Measurements from ENCODE around the gene HTR6.
"Not testable (repeated sequence)": the region's sequence is repeated elsewhere in the genome, so short reads cannot be mapped to it uniquely, and the experiment has no call there.

Gene HTR6

GRCh38 chr1:19636065-19636464, 28.6 kb upstream of the HTR6 start:
- in situ Hi-C loops (cut with HindIII; ENCODE audit: low sequenced_read_pairs) = loop anchor here (10.0 kb wide), 1 partner anchor 151 kb away; the partner anchor contains the start of gene CAPZB
- no peak for TF ChIP-seq CTCF (IDR thresholded peaks at IDR 0.05; ENCODE audit: low read depth, low read length, missing control alignments)
- DNase-seq (ENCODE audit: low read depth) = no peak
- no peak overlapping the region for H3K4me3 ChIP-seq (ENCODE audit: low read depth, low read length)

GRCh38 chr1:19636749-19637148, 27.9 kb upstream of the HTR6 start:
- in situ Hi-C loops (cut with HindIII; ENCODE audit: low sequenced_read_pairs) = loop anchor here (10.0 kb wide), 1 partner anchor 152 kb away; the partner anchor contains the start of gene CAPZB
- not testable (repeated sequence) for DNase-seq (ENCODE audit: low read depth); H3K4me3 ChIP-seq (ENCODE audit: low read depth, low read length)

DNA sequence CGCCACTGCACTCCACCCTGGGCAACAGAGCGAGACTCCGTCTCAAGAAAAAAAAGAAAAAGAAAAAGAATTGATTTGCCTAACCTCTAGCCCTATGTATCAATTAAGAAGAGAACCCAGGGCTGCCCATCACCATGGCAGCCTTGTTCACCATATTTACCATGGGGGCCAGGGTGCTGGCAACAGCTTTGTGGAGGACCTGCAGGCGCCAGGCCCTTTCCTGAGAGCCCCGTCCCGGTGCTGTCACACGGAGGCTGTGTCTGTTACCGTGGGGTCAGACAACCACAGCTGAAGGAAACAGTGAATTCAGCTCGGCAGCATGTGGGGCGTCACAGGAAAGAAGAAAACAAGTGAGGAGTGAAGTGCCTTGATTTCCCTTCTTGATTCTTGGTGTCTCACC, 27.1 kb upstream of the HTR6 start:
- in situ Hi-C loops (cut with HindIII; ENCODE audit: low sequenced_read_pairs) = loop anchor here (10.0 kb wide), 1 partner anchor 153 kb away; the partner anchor contains the start of gene CAPZB
- H3K4me3 ChIP-seq (ENCODE audit: low read depth, low read length) = no peak overlapping the region
- no peak for DNase-seq (ENCODE audit: low read depth)
- TF ChIP-seq CTCF (IDR thresholded peaks at IDR 0.05; ENCODE audit: low read depth, low read length, missing control alignments) = no peak

DNA sequence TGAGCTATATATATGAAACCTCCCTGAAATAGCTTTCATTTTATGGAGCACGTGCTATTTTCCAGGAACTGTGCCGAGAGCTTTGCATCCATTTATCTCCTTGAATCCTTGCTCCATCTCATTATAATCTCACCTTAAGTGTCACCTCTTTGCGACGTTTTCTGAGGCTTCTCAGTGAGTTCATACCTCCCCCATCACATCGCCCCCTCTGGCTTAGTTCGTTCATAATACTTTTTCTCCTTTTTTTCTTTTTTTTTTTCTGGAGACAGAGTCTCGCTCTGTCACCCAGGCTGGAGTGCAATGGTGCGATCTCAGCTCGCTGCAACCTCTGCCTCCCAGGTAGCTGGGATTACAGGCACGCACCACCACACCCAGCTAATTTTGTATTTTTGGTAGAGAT, 25.4 kb upstream of the HTR6 start:
- in situ Hi-C loops (cut with HindIII; ENCODE audit: low sequenced_read_pairs) = loop anchor here (10.0 kb wide), 1 partner anchor 154 kb away; the partner anchor contains the start of gene CAPZB
- DNase-seq (ENCODE audit: low read depth); H3K4me3 ChIP-seq (ENCODE audit: low read depth, low read length): not testable (repeated sequence)

- in situ Hi-C loops (cut with HindIII; ENCODE audit: low sequenced_read_pairs) = loop anchor here (10.0 kb wide), 1 partner anchor 155 kb away; the partner anchor contains the start of gene CAPZB
- TF ChIP-seq CTCF (IDR thresholded peaks at IDR 0.05; ENCODE audit: low read depth, low read length, missing control alignments) = no peak
- DNase-seq (ENCODE audit: low read depth) = no peak
- H3K4me3 ChIP-seq (ENCODE audit: low read depth, low read length) = no peak overlapping the region
Observed at GRCh38 chr1:19639999-19640362, 24.7 kb upstream of the HTR6 start.

DNA sequence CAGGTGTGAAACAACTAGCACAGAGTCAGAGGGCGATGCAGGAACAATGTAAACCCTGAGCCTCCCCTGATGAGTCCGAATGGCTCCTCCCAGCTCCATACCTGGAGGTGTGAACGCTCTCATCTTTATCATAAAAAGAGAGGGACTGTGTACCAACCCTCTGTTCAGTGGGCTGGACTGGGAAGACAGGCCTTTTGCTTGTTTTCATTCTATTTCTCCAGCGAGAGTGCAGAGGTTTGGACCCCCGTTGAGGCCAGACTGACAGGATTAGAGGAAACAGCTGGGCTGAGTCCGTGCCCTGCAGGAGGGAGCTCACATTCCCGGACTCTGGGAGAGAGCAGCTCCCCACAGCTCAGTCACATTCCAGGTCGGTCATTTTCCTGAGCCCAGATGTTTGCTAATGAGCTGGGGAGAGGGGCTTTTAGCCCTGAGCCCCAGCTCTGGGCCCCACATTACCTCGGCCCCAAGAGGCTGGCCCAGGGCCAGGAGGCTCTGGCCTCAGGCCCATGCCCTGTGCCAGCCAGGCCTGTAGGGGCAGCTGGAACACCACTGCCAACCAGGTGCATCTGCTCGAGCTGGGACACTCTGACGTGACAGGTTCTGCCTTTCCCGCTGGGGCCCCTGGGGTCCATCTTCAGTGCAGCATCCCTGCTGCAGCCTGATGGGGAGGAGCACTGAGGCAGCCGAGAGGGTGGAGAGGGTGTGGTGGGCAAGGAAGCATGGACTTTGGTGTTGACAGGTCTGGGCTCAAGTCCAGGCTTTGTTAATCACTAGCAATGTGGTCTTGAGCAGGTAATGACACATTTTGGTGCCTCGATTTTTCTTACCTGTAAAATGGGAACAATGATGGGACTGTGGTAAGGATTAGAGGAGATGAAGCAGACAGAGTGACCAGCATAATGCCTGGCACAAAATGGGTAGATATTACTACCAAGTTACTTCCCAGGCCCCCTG, 24.0 kb upstream of the HTR6 start:
- DNase-seq (ENCODE audit: low read depth) = peak; percentile 66
- TF ChIP-seq CTCF (IDR thresholded peaks at IDR 0.05; ENCODE audit: low read depth, low read length, missing control alignments) = no peak
- in situ Hi-C loops (cut with HindIII; ENCODE audit: low sequenced_read_pairs) = no loop called here
- H3K4me3 ChIP-seq (ENCODE audit: low read depth, low read length) = no peak overlapping the region

GRCh38 chr1:19643121-19643520, 21.6 kb upstream of the HTR6 start:
- peak overlapping the region; percentile 64 for H3K4me3 ChIP-seq (ENCODE audit: low read depth, low read length)
- DNase-seq (ENCODE audit: low read depth) = no peak
- TF ChIP-seq CTCF (IDR thresholded peaks at IDR 0.05; ENCODE audit: low read depth, low read length, missing control alignments) = no peak

More at GRCh38 chr1:19643121-19643520, 21.6 kb upstream of the HTR6 start:
- in situ Hi-C loops (cut with HindIII; ENCODE audit: low sequenced_read_pairs) = no loop called here

Measured in astrocyte of the cerebellum (primary cell).